ENCODE measurements around the gene ATG7.

- TF ChIP-seq CTCF (IDR thresholded peaks at IDR 0.05) (no peak), EP300 (IDR thresholded peaks at IDR 0.05) (no peak)
Measured at GRCh38 chr3:11560746-11561145, 288.5 kb downstream of the ATG7 start.
